HG02981 (cell line): ENCODE measurements around the gene NLGN2.

Source experiments
- ATAC-seq: cut with Tn5 transposase; IDR thresholded peaks from one replicate; pipeline ENCODE4 v1.9.1; 2021; ENCODE audit warnings: mild to moderate bottlenecking, moderate library complexity; ENCODE audit not compliant: unreplicated experiment

The NLGN2 gene

DNA sequence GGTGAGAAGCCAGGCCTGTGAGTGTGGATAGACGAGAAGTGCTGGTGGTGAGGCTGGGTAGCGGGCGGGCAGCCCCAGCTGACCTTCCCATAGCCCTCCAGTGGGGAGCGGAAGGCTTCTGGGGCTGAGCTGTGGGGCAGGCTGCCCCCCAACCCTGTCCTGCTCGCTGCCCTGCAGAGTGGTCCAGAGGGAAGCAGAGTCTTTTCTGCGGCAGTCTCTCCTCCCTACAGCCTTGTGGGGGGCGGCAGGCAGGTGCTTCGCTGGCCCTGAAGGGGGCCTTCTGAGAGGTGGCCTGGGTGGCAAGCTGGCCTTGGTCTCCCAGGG is 3.7 kb downstream of the NLGN2 start:
- ATAC-seq, result no peak

DNA sequence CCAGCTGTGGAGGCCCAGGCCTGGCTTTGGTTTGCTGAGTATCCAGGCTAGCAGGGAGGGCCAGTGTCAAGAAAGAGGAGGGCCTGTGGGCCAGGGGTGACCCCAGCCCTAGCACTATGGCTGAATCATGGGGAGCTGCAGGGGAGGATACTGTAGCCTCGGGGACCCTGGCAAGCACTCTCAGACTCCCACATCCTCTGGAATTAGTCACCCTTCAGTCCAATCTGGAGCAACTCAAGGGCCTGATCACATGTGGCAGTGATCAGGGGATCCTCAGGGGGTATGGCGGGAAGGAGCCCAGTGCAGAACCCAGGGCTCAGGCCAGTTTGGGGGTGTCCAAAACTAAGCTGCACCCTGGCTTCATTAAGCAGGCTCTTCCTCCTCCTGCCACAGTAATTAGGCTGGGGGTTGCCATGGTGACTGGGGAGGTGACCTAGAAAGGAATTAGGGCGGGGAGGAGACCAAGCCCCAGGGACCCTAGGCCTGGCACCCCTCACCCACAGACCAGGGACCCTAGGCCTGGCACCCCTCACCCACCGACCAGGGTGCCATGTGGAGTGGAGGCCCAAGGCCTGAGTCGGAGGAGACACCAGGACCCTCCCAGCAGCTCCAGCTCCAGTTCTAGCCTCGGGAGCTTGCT is 5.8 kb downstream of the NLGN2 start:
- no peak for ATAC-seq

DNA sequence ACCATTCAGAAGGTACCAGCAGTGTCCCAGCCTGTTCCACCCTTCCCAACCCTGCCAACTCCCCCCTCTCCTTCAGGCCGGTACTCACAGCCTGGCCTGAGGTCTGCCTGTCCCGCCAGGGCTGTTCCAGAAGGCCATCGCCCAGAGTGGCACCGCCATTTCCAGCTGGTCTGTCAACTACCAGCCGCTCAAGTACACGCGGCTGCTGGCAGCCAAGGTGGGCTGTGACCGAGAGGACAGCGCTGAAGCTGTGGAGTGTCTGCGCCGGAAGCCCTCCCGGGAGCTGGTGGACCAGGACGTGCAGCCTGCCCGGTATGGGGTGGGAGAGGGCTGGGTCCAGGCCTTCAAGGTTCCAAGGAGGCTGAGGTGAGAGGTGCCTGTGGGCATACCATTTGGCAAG is 7.2 kb downstream of the NLGN2 start:
- no peak for ATAC-seq

DNA sequence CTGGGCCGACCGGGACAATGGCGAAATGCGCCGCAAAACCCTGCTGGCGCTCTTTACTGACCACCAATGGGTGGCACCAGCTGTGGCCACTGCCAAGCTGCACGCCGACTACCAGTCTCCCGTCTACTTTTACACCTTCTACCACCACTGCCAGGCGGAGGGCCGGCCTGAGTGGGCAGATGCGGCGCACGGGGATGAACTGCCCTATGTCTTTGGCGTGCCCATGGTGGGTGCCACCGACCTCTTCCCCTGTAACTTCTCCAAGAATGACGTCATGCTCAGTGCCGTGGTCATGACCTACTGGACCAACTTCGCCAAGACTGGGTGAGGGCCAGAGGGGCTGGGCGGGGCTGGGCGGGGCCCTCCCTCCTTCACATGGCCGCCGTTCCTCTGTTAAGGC is 8.1 kb downstream of the NLGN2 start:
- ATAC-seq, result no peak

DNA sequence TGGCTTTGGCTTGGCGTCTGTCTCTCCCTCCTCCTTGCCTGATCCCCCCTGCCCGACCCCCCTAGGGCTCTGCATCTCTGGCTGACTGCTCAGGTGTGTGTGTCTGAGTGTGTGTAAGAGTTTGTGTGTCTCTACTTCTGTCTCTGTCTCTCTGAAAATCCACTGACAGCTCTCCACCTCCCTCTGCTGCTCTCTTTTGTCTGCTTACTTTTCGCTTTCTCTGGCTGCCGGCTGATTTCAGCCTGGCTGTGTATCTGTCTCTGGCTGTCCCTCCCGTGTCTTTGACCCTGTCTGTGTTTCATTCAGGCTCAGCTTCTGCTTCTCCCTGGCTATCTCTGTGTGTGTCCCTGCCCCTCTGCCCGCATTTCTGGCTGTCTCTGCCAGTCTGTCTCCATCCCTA is 8.7 kb downstream of the NLGN2 start:
- ATAC-seq, result no peak

DNA sequence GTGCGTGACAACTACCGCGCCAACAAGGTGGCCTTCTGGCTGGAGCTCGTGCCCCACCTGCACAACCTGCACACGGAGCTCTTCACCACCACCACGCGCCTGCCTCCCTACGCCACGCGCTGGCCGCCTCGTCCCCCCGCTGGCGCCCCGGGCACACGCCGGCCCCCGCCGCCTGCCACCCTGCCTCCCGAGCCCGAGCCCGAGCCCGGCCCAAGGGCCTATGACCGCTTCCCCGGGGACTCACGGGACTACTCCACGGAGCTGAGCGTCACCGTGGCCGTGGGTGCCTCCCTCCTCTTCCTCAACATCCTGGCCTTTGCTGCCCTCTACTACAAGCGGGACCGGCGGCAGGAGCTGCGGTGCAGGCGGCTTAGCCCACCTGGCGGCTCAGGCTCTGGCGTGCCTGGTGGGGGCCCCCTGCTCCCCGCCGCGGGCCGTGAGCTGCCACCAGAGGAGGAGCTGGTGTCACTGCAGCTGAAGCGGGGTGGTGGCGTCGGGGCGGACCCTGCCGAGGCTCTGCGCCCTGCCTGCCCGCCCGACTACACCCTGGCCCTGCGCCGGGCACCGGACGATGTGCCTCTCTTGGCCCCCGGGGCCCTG is 9.5 kb downstream of the NLGN2 start:
- no peak for ATAC-seq

- no peak for ATAC-seq
Observed at GRCh38 chr17:7418472-7419152, 11.0 kb downstream of the NLGN2 start.

DNA sequence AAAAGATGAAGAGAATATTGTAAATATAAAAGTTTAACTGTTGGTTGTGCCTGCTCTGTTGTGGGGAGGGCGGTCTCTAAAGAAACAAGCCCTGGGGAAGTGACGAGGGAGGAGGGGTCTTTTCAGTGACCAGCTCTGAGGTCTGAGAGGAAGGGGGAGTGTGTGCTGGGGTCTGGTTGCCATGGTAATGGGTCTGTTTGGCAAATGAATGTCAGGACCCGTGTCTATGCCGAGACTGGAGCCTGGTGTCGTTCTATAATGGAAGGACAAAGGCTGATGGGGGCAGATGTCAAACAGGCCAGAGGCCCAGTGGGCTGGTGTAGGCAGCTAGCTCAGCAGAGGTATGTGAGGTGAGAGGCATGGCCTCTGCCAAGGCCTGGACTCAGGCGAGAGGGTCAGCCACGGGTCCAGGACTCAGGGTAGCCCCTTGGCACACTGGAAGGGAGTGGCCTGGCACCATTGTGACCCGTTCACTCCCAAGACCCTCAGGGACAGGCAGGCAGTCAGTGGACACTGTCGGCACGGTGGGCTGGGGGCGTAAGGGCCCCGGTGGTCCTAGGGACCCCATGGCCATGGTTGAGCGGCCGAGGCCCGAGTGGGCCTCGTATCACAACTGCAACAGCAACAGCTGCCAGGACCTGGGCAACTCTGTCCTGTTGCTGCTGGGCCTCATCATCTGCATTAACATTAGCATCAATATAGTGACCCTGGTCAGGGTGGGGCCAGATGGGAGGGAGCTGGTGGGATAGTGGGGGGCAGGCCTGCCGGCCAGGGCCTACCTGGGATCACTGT is 12.4 kb downstream of the NLGN2 start, which contains the start of gene SPEM1:
Gene SPEM1 (plus strand): TSS at position 506 of the 792 bp plus-strand sequence. CDS start 61 bp downstream, at position 567.
- ATAC-seq, result no peak

GRCh38 chr17:7421186-7421585 is 13.5 kb downstream of the NLGN2 start:
- no peak for ATAC-seq

DNA sequence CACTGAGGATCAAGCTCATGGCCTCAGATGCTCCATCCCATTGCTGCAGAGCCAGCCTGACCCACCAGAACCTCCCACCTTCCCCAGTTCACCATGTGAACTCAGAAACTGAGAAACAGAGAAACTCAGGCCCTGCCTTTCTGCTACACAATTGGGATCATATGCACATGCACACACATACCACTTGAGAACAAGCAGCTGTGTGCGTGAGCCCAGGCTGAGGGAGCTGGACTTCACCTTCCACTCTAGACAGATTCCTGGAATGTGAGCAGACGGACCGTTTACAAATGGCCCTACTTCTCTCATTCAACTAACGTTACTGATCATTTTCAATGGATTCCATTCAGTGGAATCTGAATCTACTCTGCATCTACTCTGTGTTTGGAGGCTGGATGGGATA is 16.0 kb downstream of the NLGN2 start:
- ATAC-seq, result no peak

- ATAC-seq, result no peak
Observed at GRCh38 chr17:7425316-7425715, 17.7 kb downstream of the NLGN2 start, which contains the start of gene SPEM2. SPEM2 (plus strand) TSS chr17:7425616; CDS start chr17:7425689, 73 bp downstream.

DNA sequence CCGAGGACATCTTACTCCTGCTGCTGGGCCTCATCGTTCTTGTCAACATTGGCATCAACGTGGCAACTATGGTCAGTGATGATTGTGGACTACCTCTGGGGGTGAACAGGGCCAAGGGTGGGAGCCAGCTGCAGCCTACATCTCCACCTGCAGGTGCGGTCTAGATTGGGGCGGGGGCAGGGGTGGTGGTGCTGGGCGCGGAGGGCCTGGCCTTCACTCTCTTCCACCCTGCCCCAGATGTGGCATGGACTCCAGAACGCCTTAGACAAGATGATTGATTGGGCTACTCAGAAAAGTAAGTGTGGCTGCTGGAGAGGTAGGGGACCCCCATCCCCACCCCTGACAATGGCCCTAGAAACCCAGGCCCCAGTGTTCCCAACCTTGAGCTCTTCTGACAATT is 18.1 kb downstream of the NLGN2 start:
- ATAC-seq, result no peak

- ATAC-seq, result no peak
Observed at GRCh38 chr17:7426203-7426863, 18.7 kb downstream of the NLGN2 start.

DNA sequence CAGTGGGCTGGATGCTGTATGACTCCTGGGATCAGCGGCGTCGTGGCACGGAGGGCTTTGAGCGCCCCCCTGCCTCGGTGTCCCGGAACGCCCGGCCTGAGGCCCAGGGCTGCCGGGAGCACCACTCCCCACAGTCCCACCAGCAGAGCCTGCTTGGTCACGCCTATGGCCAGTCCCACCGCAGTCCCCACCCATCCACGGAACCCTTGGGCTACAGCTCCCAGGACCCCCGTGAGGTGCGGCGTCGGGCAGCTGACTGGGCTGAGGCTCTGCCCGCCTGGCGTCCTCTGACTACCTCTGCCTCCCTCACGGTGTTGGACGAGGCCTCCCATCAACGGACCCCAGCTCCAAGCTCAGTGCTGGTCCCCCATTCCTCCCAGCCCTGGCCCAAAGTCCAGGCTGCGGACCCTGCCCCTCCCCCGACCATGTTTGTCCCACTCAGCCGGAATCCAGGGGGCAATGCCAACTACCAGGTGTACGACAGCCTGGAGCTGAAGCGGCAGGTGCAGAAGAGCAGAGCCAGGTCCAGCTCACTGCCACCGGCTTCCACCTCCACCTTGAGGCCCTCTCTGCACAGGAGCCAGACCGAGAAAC is 19.3 kb downstream of the NLGN2 start:
- no peak for ATAC-seq

DNA sequence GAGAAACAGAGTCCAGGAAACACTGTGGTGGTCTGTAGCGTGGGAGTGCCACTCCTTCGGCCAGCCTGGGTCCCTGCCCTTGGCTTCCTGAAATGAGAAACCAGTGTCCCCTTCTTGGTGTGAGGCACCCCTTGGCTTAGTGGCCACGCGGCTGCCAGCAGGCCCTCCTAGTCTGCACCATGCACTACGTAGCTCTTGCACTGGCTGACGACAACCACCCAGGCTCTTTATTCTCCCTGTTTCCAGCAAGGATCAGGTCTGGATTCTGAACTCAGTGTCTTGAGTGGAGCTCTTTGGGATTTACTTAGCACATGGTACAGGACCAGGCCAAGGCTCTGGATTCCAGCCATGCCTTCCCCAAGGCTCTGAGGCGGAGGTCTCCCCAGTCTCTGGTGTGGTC is 19.9 kb downstream of the NLGN2 start:
- ATAC-seq, result no peak

- ATAC-seq, result no peak
Observed at GRCh38 chr17:7428557-7428956, 20.9 kb downstream of the NLGN2 start, which contains the start of gene SPEM3. SPEM3 (plus strand) TSS chr17:7428857; CDS start chr17:7428903, 46 bp downstream.

DNA sequence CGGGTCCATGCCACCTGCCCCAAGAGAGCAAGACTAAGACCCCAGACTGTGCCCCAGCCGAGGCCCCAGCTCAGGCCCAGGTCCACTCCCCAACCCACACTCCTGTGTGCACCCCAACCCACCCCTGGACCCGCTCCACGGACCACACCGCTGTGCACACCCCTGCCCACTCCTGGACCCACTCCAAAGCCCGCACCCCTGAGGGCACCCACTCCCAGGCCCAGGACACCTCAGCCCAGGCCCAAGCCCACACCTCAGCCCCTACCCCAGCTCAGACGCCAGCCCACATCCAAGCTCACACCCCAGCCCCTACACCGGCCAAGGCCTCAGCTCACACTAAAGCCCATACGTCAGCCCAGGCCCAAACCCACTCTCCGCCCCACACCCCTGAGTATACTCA is 22.1 kb downstream of the NLGN2 start:
- ATAC-seq, result no peak

- ATAC-seq, result no peak
Observed at GRCh38 chr17:7431231-7431630, 23.6 kb downstream of the NLGN2 start.

- ATAC-seq, result no peak
Observed at GRCh38 chr17:7432296-7432695, 24.7 kb downstream of the NLGN2 start.
